SK-N-SH treated with all-trans-retinoic acid at 6 μM for 48 hours (cell line): ENCODE data around the gene HHAT.

ENCODE experiments used
- CREB5 ChIP-seq: fragments of 250-450 bp; sonication (Bioruptor Pico); IDR thresholded peaks from 2 replicates; pipeline ENCODE4 v1.5.1; 2020; ENCODE audit warnings: low read depth, mild to moderate bottlenecking, moderate library complexity
- SNAI2 ChIP-seq: fragments of 250-450 bp; sonication (Bioruptor Pico); IDR thresholded peaks from 2 replicates; pipeline ENCODE4 v1.5.0; 2020; ENCODE audit warnings: mild to moderate bottlenecking, moderate library complexity
- ZFP30 ChIP-seq: fragments of 450-650 bp; formaldehyde crosslinking; IDR thresholded peaks from 2 replicates; pipeline ENCODE4 v1.5.0; 2022; ENCODE audit warnings: mild to moderate bottlenecking, moderate library complexity
- ZNF565 ChIP-seq: fragments of 450-650 bp; formaldehyde crosslinking; conservative IDR thresholded peaks from 2 replicates; pipeline ENCODE4 v1.5.0; 2020; ENCODE audit warnings: low read depth, mild to moderate bottlenecking, moderate library complexity

- no peak for TF ChIP-seq SNAI2 (CRISPR knock-in tag)
- no peak for TF ChIP-seq CREB5
- no peak for TF ChIP-seq ZFP30 (CRISPR knock-in tag)
- no peak for TF ChIP-seq ZNF565 (CRISPR knock-in tag)
Measured at GRCh38 chr1:210398466-210398865, 69.8 kb downstream of the HHAT start.
